ENCODE data around the gene GAS2L2. TPM values are rescaled to one million over a fixed set of nuclear protein-coding genes. Genes with fewer than 3 reads are reported as not detected.

The GAS2L2 gene
- total and polyA plus RNA-seq, 2 donors (not counting 1 experiment from before 2014, with no cell fraction given) = 0.09 to 0.17 TPM

- peak overlapping the region; percentile 76 for H3K4me3 Mint-ChIP-seq
- H3K27me3 Mint-ChIP-seq = peaks cover 11% of the 10 kb centered on the region
- ChIA-PET POLR2A (interaction anchor here (0.6 kb wide), 1 partner anchor 74 kb away, joined by 7 read pairs; no protein-coding TSS in a partner anchor), CTCF (interaction anchor here (1.3 to 1.5 kb wide), 2 partner anchors 13 to 15 kb away, joined by 3 to 4 read pairs; no protein-coding TSS in a partner anchor)
- Histone ChIP-seq H3K4me3 (ENCODE audit: control extremely low read depth in 1 of 5, extremely low read depth in 1 of 5, insufficient read depth in 1 of 5, low read depth in 2 of 5, low read length in 4 of 5) (peak overlapping the region in 2 of 5 experiments; percentile 31 to 40), H4K20me1 (ENCODE audit: control insufficient read depth, insufficient read depth, low read length, poor library complexity, severe bottlenecking) (no peaks in the 10 kb centered on the region), H2AFZ (ENCODE audit: insufficient read depth, low read depth, low read length, poor library complexity, severe bottlenecking) (no peak overlapping the region), H3K4me2 (replicated peaks; ENCODE audit: low read depth, low read length, poor library complexity, severe bottlenecking) (peak overlapping the region; percentile 79), H3K9me3 (ENCODE audit: control extremely low read depth in 1 of 3, control insufficient read depth in 2 of 3, insufficient read depth in 1 of 3, low read length in 2 of 3) (no peaks in the 10 kb centered on the region), H3K27me3 (replicated peaks in 1 of 4; ENCODE audit: control extremely low read depth in 1 of 4, control insufficient read depth in 3 of 4, insufficient read depth in 4 of 4, low read length in 3 of 4) (peaks cover 0 to 12% (median 0%) of the 10 kb centered on the region in 4 experiments), H3K27ac (ENCODE audit: low read length in 2 of 2) (no peak overlapping the region), H3K36me3 (replicated peaks in 1 of 2; ENCODE audit: control extremely low read depth in 1 of 2, control insufficient read depth in 1 of 2, extremely low read depth in 1 of 2, insufficient read depth in 2 of 2, low read length in 1 of 2) (no peaks in the 10 kb centered on the region), H3K79me2 (ENCODE audit: control insufficient read depth, insufficient read depth, low read length) (no peaks in the 10 kb centered on the region), H3K4me1 (ENCODE audit: control insufficient read depth in 2 of 2, insufficient read depth in 2 of 2, low read length in 2 of 2) (peaks cover 9 to 11% of the 10 kb centered on the region in 2 donors), H3K9ac (ENCODE audit: low read length) (no peak overlapping the region)
- DNase-seq (no peak), ATAC-seq (ENCODE audit: low read depth) (no peak)
- no peaks in the 10 kb centered on the region for H3K9me3 Mint-ChIP-seq (ENCODE audit: insufficient read depth)
- intact Hi-C loops (cut with micrococcal nuclease) = no loop called here
- H3K27ac Mint-ChIP-seq = no peak overlapping the region
- peaks cover 15% of the 10 kb centered on the region for H3K4me1 Mint-ChIP-seq
- 58% methylated on average over 23 of the region's 47 CpGs for WGBS (ENCODE audit: insufficient coverage)
- TF ChIP-seq EZH2 (IDR thresholded peaks at IDR 0.05; ENCODE audit: borderline replicate concordance, insufficient read depth, low read depth, low read length, poor library complexity, severe bottlenecking) = no peak
- no peak for TF ChIP-seq CTCF (IDR thresholded peaks at IDR 0.05)
Observed at GRCh38 chr17:35731917-35732805, 20.9 kb downstream of the GAS2L2 start.
